Esophagus (tissue), 2 donors: ENCODE data around the gene ARHGEF16. TPM values are rescaled to one million over a fixed set of nuclear protein-coding genes. Genes with fewer than 3 reads are reported as not detected.
A peak's percentile ranks its signal among the peaks of the same experiment; 100 is the strongest.

ENCODE experiments used
- H3K27ac ChIP-seq, 2 donors: one replicate each; pipeline ENCODE4 v1.5.1; 2013; ENCODE audit warnings: low read depth in 2 of 2, mild to moderate bottlenecking in 2 of 2, inconsistent platforms in 1 of 2, low read length in 1 of 2, moderate library complexity in 1 of 2
- H3K27me3 ChIP-seq, 2 donors: one replicate each; pipeline ENCODE4 v1.6.1; 2013; ENCODE audit warnings: low read length in 2 of 2, control low read depth in 1 of 2, mild to moderate bottlenecking in 1 of 2; ENCODE audit not compliant: insufficient read depth in 2 of 2, control insufficient read depth in 1 of 2
- H3K36me3 ChIP-seq, 2 donors: one replicate each; pipeline ENCODE4 v1.6.1; 2013; ENCODE audit warnings: low read length in 1 of 2; ENCODE audit not compliant: control insufficient read depth in 2 of 2, insufficient read depth in 2 of 2
- H3K4me1 ChIP-seq, 2 donors: one replicate each; pipeline ENCODE4 v1.6.1; 2013; ENCODE audit warnings: low read length in 1 of 2; ENCODE audit not compliant: control insufficient read depth in 2 of 2, insufficient read depth in 2 of 2
- H3K4me3 ChIP-seq, 2 donors: one replicate each; pipeline ENCODE4 v1.5.1; 2013; ENCODE audit warnings: low read length in 2 of 2, mild to moderate bottlenecking in 2 of 2, low read depth in 1 of 2, moderate library complexity in 1 of 2
- H3K9me3 ChIP-seq, 2 donors: one replicate each; pipeline ENCODE4 v1.6.1; 2013; ENCODE audit warnings: mild to moderate bottlenecking in 2 of 2, low read depth in 1 of 2, low read length in 1 of 2, moderate library complexity in 1 of 2; ENCODE audit not compliant: control insufficient read depth in 2 of 2, insufficient read depth in 1 of 2
- WGBS, 2 donors: extraction: QIAGEN DNeasy Blood & Tissue Kit; methylation state at CpG; one replicate each; pipeline ENCODE4 v1.1.7; 2013; 5-methylcytosine and 5-hydroxymethylcytosine counted together
- polyA plus RNA-seq, 2 donors: library from polyadenylated mRNA; stranded (reverse); fragments of 200-250 nt; gene quantifications; one replicate each; pipeline ENCODE4 v1.2.3, GENCODE V29; 2013
- donor health status: healthy with polysubstance abuse.
- donor health status: Bipolar disorder and iron deficiency.

ARHGEF16 gene
- polyA plus RNA-seq, 2 donors, result 14.2 to 20.6 TPM

DNA sequence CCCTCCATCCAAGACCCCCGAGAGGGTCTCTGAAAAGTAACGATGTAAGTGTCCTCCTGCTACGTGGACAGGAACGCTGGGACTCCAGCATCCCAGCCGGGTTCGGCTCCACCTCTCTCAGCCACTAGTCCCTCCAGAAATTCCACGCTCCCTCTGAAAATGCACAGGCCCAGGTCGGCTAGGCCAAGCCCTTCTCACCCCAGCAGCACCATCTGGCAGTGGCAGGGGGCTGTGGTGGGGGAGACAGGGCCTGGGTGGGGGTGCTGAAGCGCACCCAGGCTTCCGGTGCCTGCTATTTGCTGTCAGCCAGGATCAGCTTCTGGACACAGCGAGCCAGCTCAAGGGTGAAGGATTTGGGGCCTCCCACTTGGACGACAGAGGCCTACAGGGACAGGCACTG, 73.3 kb downstream of the ARHGEF16 start:
- H3K36me3 ChIP-seq, result no peaks in the 10 kb centered on the region
- H3K9me3 ChIP-seq, result no peaks in the 10 kb centered on the region
- H3K4me1 ChIP-seq, result peaks cover 6 to 30% of the 10 kb centered on the region in 2 donors
- no peaks in the 10 kb centered on the region for H3K27me3 ChIP-seq
- 81 to 82% methylated on average over 12 of the region's 12 CpGs for WGBS, 2 donors
- no peak overlapping the region for H3K4me3 ChIP-seq
- H3K27ac ChIP-seq, result no peak overlapping the region

DNA sequence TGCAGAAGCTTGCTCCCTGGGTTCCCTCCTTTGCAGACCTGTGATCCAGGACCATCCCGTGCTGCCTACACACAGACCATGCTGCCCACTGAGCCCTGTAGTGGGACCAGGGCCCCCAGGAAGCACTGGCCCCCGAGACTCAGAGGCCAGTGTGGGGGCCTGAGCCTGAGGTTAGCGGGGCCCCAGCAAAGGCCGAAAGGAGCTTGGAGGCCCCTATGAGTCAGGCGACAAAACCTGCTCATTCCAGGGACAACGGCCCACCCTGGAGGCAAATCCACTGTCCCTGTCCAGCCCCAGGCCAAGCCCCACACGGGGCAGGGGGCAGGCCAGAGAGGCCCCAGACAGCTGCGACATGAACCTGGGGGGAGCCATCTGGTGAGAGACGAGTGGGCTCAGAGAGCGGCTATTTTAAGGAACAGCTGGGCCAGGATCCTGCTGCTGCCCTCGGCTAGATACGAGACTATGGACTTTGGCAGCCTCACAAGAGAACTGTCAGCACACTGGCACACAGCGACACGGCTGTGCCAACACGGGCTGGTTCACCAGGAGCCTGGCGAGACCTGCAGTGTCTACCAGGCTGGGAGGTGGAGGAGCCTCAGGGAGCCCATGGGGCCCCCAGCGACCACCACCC, 74.7 kb downstream of the ARHGEF16 start:
- H3K4me1 ChIP-seq, result peaks cover 6 to 33% of the 10 kb centered on the region in 2 donors
- no peaks in the 10 kb centered on the region for H3K36me3 ChIP-seq
- no peaks in the 10 kb centered on the region for H3K9me3 ChIP-seq
- H3K27me3 ChIP-seq, result no peaks in the 10 kb centered on the region
- 50% methylated on average over 17 of the region's 17 CpGs for WGBS, 2 donors
- no peak overlapping the region for H3K27ac ChIP-seq
- H3K4me3 ChIP-seq, result peak overlapping the region; percentile 57 to 60

GRCh38 chr1:3530086-3530925, 75.8 kb downstream of the ARHGEF16 start:
- Histone ChIP-seq H3K36me3 (no peaks in the 10 kb centered on the region), H3K27ac (peak overlapping the region; percentile 58 to 90), H3K9me3 (no peaks in the 10 kb centered on the region), H3K4me3 (peak overlapping the region; percentile 57 to 60), H3K27me3 (no peaks in the 10 kb centered on the region), H3K4me1 (peaks cover 6 to 36% of the 10 kb centered on the region in 2 donors)
- 24 to 31% methylated on average over 32 of the region's 32 CpGs for WGBS, 2 donors

Other genes with a start within 250 kb of the ARHGEF16 start
- 10 to 100 TPM; 11.8 to 23.7 TPM for gene MEGF6, start 156.8 kb downstream of the ARHGEF16 start, polyA plus RNA-seq
- 10 to 100 TPM; 20.1 to 32.8 TPM for gene TPRG1L, start 170.3 kb downstream of the ARHGEF16 start, polyA plus RNA-seq
- gene WRAP73, start 195.4 kb downstream of the ARHGEF16 start, polyA plus RNA-seq, result 10 to 100 TPM; 13.6 to 16.4 TPM
- gene TP73, start 197.9 kb downstream of the ARHGEF16 start, polyA plus RNA-seq, result 1 to 10 TPM; 3.5 to 6.0 TPM